Inflammatory macrophage treated with lipopolysaccharide for 4 hours (primary cell): ENCODE data around the gene OLFML3.
"Not testable (repeated sequence)": the region's sequence is repeated elsewhere in the genome, so short reads cannot be mapped to it uniquely, and the experiment has no call there.

Experiments
- DNase-seq: peaks from one replicate; pipeline ENCODE4 v3.0.0-alpha.2; 2020

OLFML3 gene, protein sequence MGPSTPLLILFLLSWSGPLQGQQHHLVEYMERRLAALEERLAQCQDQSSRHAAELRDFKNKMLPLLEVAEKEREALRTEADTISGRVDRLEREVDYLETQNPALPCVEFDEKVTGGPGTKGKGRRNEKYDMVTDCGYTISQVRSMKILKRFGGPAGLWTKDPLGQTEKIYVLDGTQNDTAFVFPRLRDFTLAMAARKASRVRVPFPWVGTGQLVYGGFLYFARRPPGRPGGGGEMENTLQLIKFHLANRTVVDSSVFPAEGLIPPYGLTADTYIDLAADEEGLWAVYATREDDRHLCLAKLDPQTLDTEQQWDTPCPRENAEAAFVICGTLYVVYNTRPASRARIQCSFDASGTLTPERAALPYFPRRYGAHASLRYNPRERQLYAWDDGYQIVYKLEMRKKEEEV

DNA sequence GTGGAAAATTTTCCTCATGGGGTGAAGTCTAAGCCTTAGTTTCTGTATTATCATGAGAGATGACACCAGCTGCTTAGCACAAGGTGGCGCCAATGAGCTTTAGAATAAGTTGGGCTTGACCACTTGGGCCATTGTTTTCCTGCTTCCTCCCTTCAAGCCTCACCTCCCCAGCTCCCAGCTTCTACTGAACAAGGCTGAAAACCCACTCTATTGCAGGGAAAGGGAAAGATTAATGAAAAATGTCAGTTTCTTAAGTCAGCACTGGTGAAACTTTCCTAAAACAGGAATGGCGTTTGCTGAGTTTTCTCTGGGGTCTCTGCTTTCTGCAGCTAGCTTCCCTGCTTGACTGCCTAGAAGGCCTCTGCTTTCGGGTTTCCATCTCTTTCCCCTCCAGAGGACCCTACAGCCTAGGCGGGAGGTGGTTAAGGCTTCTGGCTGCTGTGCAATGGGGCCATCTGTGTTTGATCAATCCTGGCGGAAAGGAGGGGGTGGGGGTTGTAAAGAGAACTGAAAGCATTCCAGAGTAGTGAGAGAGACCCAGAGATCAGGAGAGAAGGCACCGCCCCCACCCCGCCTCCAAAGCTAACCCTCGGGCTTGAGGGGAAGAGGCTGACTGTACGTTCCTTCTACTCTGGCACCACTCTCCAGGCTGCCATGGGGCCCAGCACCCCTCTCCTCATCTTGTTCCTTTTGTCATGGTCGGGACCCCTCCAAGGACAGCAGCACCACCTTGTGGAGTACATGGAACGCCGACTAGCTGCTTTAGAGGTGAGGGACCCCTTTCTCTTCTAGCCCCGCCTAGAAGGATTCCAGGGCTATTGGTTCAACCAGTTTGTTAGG is at the start of gene OLFML3:
TSS of gene OLFML3 (plus strand) at position 612 of the 840 bp plus-strand sequence. CDS start at position 655, 43 bp downstream.
- DNase-seq = peak; percentile 85

DNA sequence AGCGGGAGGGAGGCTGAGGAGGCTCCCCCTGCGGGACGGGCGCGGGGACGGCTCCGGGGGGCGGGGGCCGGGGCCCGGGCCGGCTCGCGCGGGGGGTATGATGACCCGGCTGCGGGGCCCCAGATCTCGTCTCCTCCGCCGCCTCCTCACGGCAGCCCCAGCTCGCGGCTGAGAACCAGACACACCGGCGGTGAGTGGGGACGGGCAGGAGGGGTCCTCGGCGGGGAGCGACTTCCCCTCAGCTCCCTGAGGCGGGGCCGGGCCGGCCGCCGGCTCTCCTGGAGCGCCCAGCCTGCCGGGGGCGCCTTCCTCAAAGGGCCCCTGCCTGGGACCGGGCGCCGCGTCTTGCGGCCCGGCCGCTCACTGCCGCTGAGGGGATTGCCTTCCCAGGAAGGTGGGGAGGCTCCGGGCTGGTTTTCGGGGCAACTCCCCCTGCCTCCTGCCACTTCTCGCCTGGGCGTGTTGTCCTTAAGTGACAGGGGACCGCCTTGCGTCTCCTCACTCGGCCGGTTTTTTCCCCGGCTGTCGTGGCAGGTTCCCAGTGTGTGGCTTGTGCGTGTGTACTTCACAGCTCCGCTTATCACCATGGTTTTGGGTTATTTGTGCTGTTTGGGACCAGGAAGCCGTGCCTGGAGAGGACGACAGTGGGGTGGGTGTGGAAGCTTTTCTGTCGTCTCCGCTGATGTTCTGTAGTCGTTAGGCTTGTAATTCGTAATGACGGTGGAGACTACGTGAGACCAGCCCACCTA is 49.4 kb upstream of the OLFML3 start:
- peak; percentile 55 for DNase-seq

DNA sequence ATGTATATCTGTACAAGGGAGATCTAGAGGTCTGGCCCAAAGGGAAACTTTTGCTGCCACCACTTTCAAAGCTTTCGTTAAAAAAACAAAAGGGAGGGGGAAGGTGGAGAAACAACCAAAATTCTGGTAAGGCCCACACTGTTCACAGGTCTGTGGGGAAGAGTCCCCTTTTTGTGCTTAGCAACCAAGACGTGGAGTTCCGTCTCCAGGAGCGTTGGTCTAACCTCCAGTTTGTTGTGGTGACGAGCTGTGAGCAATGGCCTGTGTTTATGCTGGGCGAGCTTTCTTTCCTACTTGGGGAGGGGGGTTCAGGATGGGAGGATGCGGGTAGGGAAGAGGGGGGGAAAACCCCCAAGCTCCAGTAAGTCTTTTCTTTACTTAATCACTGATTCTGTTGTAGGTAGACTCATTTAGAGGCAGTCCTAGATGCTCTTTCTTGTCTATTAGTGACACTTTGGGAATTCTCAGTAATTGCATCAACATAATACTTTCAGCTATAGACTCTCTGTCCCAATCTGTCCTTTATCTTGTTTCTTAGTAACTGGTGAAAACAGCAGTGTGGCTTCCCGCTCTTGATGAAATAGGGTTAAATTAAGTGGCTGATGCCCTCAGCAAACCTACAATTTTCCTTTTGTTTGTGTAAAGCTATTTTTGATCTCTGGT is 48.6 kb upstream of the OLFML3 start:
- peak; percentile 77 for DNase-seq

DNA sequence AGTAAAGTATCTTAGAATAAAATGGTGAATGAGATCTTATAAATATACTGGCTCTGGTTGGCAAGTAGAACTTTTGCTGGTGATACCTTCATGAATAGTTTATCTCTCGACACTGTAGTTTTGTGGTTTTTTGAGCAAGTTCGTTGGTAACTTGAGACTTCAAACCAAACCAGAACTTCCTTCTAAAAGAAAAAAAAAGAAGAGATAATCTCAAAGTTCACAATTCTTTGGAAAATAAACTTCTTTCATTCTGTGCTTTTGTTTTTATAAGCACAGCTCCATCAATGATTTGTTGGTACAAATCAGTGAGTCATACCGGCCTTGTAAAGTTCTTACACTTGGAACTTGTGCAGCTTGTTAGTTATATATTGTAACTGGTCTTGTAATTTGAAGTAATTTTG is 47.8 kb upstream of the OLFML3 start:
- DNase-seq = no peak

DNA sequence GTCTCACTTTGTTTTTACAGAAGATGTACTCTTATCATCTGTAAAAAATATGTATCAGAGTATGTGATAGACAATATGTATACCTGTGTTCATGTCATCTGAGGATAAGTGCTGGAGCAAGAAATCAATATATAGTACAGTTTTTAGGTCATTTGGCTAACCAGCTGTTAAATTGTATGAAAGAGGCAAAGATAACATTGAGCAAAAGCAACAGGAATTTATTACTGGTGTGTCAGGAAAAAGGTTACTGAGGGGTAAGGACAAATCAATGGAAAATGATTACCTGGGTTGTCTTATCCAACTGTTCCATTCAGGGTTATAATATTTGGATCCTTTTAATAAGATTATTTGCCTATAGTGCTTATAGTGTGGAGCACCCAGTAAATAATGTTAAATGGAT is 45.3 kb upstream of the OLFML3 start:
- no peak for DNase-seq

DNA sequence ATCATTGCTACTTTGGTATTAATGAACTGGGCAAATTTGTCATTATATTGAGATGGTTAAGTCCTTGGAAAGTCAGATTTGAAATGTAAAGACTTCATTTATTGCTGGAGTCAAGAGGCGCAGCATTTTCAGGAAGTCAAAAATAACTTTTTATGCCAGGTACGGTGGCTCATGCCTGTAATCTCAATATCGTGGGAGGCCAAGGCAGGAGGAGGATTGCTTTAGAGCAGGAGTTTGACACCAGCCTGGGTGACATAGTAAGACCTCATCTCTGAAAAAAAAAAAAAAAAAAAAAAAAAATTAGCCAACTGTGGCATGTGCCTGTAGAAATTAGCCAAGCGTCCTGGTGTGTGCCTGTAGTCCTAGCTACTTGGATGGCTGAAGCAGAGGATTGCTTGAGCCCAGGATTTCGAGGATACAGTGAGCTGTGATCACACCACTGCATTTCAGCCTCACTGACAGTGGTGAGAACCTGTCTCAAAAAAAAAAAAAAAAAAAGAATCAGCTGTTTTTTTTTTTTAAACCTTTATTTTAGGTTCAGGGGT is 44.7 kb upstream of the OLFML3 start:
- DNase-seq = peak; percentile 16

DNA sequence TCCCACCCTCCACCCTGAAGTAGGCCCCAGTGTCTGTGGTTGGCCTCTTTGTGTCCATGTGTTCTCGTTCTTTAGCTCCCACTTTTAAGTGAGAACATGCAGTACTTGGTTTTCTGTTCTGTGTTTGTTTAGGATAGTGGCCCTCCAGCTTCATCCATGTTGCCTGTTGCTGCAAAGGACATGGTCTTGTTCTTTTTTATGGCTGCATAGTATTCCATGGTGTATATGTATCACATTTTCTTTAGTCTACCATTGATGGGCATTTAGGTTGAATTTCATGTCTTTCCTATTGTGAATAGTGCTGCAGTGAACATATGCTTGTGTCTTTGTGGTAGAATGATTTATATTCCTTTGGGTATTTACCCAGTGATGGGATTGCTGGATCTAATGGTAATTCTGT is 44.1 kb upstream of the OLFML3 start:
- DNase-seq = no peak

DNA sequence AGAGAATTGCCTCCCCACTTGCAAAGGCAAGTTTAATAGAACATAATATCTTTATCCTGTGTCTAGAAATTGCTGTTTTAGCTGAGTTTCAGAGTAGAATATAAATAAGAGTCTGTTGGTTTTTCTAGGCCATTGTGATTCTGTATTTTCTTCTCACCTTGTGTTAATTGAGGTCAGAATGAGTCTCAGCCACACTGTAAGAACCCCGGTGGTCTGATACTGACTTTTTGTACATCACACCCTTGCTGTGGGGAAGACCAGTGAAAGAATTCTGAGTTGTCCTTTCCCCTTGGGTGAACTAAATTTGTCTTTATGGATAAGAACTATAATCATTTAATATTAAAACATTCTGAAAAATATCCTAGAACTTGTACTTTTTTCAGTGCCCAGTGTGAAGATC is 43.3 kb upstream of the OLFML3 start:
- no peak for DNase-seq

DNA sequence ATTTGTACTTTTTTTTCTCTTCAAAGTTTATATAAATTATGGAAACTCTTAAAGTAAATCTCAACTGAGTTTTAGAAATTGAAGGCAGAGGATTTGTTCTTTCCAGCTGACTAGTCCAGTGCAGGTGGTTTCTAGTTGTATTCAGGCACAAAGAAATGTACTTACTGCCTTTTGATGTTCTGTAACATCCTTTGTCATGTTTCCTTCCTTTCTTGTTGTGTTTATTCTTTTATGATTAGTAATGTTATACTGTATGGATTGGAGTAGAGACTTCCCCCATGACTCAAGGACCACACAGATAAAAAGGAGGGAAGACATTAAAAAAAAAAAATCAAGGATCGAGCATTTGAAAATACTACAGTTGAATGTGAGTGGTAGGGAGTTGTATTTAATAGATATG is 42.1 kb upstream of the OLFML3 start:
- no peak for DNase-seq

DNA sequence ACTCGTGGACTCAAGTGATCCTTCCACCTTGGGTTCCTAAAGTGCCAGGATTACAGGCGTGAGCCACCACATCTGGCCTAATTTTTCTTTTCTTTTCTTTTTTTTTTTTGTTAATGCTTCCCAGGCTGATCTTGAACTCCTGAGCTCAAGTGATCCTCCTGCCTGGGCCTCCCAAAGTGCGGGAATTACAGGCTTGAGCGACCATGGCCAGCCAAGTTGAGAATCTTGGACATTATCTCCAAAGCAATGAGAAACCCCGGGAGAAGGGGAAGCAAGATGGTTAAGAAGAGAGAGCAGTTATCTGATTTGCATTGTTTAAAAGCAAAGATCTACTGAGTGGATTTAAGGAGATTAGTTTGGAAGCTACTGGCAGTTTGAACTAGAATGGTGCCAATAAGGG is 41.1 kb upstream of the OLFML3 start:
- no peak for DNase-seq

DNA sequence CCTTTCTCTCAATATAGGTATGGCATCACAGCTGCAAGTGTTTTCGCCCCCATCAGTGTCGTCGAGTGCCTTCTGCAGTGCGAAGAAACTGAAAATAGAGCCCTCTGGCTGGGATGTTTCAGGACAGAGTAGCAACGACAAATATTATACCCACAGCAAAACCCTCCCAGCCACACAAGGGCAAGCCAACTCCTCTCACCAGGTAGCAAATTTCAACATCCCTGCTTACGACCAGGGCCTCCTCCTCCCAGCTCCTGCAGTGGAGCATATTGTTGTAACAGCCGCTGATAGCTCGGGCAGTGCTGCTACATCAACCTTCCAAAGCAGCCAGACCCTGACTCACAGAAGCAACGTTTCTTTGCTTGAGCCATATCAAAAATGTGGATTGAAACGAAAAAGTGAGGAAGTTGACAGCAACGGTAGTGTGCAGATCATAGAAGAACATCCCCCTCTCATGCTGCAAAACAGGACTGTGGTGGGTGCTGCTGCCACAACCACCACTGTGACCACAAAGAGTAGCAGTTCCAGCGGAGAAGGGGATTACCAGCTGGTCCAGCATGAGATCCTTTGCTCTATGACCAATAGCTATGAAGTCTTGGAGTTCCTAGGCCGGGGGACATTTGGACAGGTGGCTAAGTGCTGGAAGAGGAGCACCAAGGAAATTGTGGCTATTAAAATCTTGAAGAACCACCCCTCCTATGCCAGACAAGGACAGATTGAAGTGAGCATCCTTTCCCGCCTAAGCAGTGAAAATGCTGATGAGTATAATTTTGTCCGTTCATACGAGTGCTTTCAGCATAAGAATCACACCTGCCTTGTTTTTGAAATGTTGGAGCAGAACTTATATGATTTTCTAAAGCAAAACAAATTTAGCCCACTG is 38.7 kb upstream of the OLFML3 start:
- no peak for DNase-seq

DNA sequence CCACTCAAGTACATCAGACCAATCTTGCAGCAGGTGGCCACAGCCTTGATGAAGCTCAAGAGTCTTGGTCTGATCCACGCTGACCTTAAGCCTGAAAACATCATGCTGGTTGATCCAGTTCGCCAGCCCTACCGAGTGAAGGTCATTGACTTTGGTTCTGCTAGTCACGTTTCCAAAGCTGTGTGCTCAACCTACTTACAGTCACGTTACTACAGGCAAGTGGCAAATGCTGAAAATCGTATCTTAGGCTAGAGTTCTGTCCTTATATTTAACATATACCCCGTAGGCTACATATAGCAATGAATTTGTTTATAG is 38.1 kb upstream of the OLFML3 start:
- no peak for DNase-seq

DNA sequence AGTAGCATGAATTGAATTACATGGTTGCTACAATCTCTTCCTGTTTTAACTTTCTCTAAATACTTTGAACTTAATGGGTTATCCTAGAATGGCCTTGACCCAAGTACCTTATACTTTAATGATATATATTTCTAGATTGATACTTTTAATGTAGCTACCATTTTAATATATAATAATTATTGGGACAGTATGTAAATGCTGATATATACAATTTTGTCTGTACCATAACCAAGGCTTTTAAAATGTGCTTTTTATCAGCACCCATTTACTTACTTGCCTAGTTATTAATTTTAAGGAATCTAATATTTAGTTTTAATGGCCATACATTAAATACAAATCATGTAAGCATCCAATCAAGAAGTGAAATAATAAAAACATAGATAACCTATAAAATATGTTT is 36.7 kb upstream of the OLFML3 start:
- no peak for DNase-seq

DNA sequence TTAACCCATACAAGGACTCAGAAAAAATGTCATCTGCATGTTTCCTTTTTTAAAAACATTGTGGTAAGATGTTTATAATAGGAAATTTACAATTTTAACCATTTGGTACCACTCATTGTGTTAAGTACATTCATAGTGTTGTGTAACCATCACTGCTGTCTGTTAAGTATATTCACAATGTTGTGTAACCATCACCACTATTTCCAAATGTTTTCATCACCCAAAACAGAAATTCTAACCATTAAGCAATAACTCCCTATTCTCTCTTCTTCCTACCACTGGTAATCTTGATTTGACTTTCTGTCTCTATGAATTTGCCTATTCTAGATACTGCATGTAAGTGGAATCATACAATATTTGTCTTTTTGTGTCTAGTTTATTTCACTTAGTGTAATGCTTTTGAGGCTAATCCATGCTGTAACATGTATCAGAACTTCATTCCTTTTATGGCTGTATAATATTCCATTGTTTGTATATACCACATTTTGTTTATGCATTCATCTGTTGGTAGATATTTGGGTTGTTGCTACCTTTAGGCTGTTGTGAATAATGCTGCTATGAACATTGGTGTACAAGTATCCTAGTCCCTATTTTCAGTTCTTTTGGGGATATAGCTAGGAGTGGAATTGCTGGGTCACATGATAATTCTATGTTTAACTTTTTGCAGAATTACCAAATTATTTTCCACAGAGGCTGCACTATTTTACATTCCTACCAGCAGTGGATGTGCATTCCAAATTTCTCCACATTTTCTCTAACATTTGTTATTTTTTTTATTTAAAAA is 36.1 kb upstream of the OLFML3 start:
- DNase-seq = peak; percentile 92

DNA sequence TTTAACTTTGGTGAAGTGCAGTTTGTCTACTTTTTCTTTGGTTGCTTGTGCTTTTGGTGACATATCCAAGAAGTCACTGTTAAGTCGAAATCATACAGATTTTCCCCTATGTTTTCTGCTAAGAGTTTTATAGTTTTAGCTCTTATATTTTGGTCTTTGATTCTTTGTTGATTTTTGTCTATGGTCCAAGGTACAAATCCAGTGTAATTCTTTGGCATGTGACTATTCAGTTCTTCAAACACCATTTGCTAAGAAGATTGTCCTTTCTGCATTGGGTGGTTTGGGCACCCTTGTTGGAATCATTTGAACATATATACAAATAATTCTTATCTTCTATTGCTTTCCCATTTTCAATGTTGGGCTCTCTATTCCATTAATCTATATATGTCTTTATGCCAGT is 33.9 kb upstream of the OLFML3 start:
- no peak for DNase-seq

DNA sequence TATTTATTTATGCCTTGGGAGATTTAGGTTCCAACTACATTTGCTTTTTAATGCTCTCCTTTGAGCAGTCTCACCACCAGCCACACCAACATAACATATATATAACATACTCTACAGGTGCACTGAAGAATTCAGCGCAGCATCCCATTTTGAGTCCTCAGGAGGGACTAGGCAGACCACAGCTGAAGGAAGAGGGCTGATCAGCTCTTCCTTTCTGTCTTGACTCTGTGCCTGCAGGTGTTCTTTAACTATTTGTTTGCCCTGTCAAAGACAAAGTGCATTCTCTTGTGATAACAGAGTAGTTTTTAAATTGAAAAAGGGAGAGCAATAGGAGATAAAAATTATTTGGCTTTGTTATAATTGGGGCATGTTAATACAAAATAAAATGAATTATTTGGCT is 33.2 kb upstream of the OLFML3 start:
- no peak for DNase-seq

DNA sequence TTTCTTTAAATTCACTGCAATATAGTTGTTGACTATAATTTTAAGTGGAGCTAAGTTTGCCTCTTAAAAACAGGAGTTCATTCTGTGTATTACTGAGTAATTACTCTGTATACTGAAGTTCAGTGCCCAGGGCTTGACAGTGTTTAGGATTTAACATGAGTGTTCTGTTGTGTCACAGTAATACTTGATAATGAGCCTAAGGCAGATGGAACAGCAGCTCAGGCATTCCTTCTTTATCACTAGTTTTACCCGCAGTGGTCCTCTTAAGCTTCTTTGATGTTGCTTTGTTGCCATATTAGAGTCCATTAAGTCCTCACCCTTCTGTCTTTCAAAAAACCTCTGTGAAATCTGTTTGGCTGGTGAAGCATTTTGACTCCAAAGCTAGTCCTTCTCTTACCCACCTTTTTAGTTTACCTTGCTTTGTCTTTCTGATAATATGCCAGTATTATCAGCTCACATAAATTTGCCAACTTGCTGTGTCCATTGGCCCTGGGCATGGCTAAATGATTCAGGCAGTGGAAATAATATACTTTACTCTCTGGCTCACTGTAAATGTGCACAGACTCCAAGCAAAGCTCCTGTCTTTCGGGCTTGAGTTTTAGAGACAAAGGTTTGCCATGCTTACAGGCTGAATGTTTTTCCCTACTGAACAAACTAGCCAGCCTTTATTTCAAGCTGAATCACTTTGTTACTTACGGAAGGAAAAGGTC is 32.4 kb upstream of the OLFML3 start:
- no peak for DNase-seq

DNA sequence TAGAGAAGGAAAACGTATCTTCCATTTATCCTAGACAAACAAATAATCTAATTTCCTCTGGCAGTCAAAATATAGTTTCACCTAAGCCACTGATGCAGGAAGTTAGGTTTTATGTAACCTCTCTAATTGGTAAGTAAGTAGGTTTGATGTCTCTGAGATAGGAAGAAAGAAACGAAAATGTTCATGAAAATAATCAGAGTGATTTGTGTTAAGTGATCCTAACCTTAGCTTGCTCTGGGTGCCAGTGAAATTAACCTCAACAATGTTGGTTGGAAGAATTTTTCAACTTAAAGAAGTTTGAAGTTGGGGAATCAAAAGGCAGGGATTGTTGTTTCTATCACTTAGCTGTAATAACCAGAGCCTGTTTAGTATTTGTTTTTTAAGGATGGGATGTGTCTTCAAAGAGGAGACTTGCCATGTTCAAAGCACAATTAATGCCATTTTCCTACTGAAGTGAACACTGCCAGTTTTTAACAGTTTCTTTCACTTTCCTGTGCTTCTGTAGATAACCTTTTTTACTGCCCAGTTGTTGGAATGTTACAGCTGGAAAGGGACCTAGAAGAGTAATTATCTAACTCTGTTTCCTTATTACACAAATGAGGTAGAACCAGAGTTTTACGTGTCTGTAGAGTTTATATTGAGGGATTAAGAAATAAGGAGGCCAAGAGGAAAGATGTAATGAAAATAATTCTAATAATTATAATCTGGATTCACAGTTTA is 31.7 kb upstream of the OLFML3 start:
- DNase-seq = no peak

DNA sequence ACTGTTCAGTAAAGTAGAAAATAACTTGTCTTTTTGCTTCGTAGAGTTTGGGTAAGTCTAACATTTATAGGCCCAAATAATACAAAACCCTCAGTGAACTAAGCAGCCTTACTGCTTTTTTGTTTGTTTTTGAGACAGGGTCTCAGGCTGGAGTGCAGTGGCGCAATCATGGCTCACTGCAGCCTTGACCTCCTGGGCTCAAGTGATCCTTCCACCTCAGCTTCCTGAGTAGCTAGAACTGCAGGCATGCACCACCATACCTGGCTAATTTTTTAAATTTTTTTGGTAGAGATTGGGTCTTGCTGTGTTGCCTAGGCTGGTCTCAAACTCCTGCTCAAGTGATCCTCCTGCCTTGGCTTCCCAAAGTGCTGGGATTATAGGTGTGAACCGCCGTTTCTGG is 31.1 kb upstream of the OLFML3 start:
- not testable (repeated sequence) for DNase-seq

DNA sequence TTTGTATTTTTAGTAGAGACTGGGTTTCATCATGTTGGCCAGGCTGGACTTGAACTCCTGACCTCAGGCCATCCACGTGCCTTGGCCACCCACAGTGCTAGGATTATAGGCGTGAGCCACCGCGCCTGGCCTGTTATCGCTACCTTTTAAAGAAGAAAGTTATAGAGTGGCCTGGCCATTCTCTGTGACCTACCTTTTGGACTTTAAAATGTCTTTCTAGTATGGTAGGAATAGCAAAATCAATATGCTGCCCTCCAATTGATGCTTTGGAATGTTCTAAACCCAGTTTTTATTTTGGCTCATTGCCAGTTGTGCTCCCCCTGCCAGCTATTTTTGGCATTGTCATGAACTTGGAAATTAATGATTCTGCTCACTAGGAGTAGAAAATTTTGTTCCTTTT is 30.3 kb upstream of the OLFML3 start:
- no peak for DNase-seq
